Daoy (cell line): ENCODE measurements around the gene FGD3. TPM values are rescaled to one million over a fixed set of nuclear protein-coding genes. Genes with fewer than 3 reads are reported as not detected.

Experiments used
- DNase-seq: peaks from one replicate; pipeline ENCODE4 v3.0.0-alpha.2; 2015; ENCODE audit warnings: low read depth
- total RNA-seq: library from RNA; depleted of rRNA; stranded (reverse); fragments of >200 nt; shearing (Covaris generic); gene quantifications from 2 replicates; pipeline ENCODE4 v1.2.3, GENCODE V29; 2014

Gene FGD3
- total RNA-seq, 1 experiment from 2014 or later, result 0.06 TPM

GRCh38 chr9:93027750-93028149 is 80.4 kb downstream of the FGD3 start:
- no peak for DNase-seq

- DNase-seq, result no peak
Observed at GRCh38 chr9:93028448-93029006, 81.2 kb downstream of the FGD3 start.

GRCh38 chr9:93030642-93031628 is 83.6 kb downstream of the FGD3 start:
- DNase-seq, result no peak

GRCh38 chr9:93031629-93032430 is 84.5 kb downstream of the FGD3 start:
- DNase-seq, result no peak

- DNase-seq, result no peak
Observed at GRCh38 chr9:93032545-93032944, 85.2 kb downstream of the FGD3 start.

- DNase-seq, result no peak
Observed at GRCh38 chr9:93033531-93033930, 86.2 kb downstream of the FGD3 start.

GRCh38 chr9:93035106-93035660 is 87.9 kb downstream of the FGD3 start:
- DNase-seq, result no peak

GRCh38 chr9:93035821-93036351 is 88.6 kb downstream of the FGD3 start:
- DNase-seq, result no peak

GRCh38 chr9:93036887-93037475 is 89.7 kb downstream of the FGD3 start:
- no peak for DNase-seq

- DNase-seq, result no peak
Observed at GRCh38 chr9:93037476-93037971, 90.2 kb downstream of the FGD3 start.

- no peak for DNase-seq
Observed at GRCh38 chr9:93038918-93039317, 91.6 kb downstream of the FGD3 start.

- DNase-seq, result no peak
Observed at GRCh38 chr9:93039456-93039855, 92.1 kb downstream of the FGD3 start.

- DNase-seq, result no peak
Observed at GRCh38 chr9:93039976-93040375, 92.7 kb downstream of the FGD3 start.

GRCh38 chr9:93040409-93040808 is 93.1 kb downstream of the FGD3 start:
- DNase-seq, result no peak

GRCh38 chr9:93041108-93041802 is 93.9 kb downstream of the FGD3 start:
- DNase-seq, result no peak

GRCh38 chr9:93043122-93043521 is 95.8 kb downstream of the FGD3 start:
- DNase-seq, result no peak

GRCh38 chr9:93045521-93045920 is 98.2 kb downstream of the FGD3 start:
- no peak for DNase-seq

GRCh38 chr9:93048566-93049448 is 101.5 kb downstream of the FGD3 start:
- no peak for DNase-seq

GRCh38 chr9:93049491-93049890 is 102.2 kb downstream of the FGD3 start:
- DNase-seq, result no peak

- DNase-seq, result no peak
Observed at GRCh38 chr9:93050231-93050630, 102.9 kb downstream of the FGD3 start.
